GM12891 (cell line): ENCODE results near the gene TMEM86A.

ENCODE experiments used
- PAX5 ChIP-seq: IDR thresholded peaks from 2 replicates; pipeline ENCODE4 v1.6.1; 2011; ENCODE audit warnings: low read length, moderate library complexity, mild to moderate bottlenecking; ENCODE audit not compliant: insufficient read depth, severe bottlenecking
- POLR2A ChIP-seq: IDR thresholded peaks from 2 replicates; pipeline ENCODE4 v1.6.1; 2011; ENCODE audit warnings: low read depth, low read length, control low read depth
- POLR2AphosphoS5 ChIP-seq: IDR thresholded peaks from 2 replicates; pipeline ENCODE4 v1.6.1; 2011; ENCODE audit warnings: low read depth, low read length, control low read depth
- POU2F2 ChIP-seq: IDR thresholded peaks from 2 replicates; pipeline ENCODE4 v1.6.1; 2011; ENCODE audit warnings: low read depth, mild to moderate bottlenecking, control low read depth, low read length, moderate library complexity
- SPI1 ChIP-seq: IDR thresholded peaks from 2 replicates; pipeline ENCODE4 v1.6.1; 2011; ENCODE audit warnings: low read depth, low read length, control low read depth
- TAF1 ChIP-seq: IDR thresholded peaks from 2 replicates; pipeline ENCODE4 v1.6.1; 2011; ENCODE audit warnings: low read depth, low read length, control low read depth

- TF ChIP-seq PAX5 = no peak
- TF ChIP-seq POLR2A = no peak
- no peak for TF ChIP-seq POLR2AphosphoS5
- no peak for TF ChIP-seq SPI1
- no peak for TF ChIP-seq POU2F2
- no peak for TF ChIP-seq TAF1
Measured at GRCh38 chr11:18705651-18706281, 7.2 kb downstream of the TMEM86A start.
